ENCODE measurements around the gene TMEM131. TPM values are rescaled to one million over a fixed set of nuclear protein-coding genes. Genes with fewer than 3 reads are reported as not detected.
"Not testable (repeated sequence)": the region's sequence is repeated elsewhere in the genome, so short reads cannot be mapped to it uniquely, and the experiment has no call there.

The TMEM131 gene
- total RNA-seq, 1 experiment from 2014 or later = 7.4 TPM

GRCh38 chr2:97723156-97724072, 272.3 kb downstream of the TMEM131 start:
- in situ Hi-C loops (cut with HindIII; ENCODE audit: low sequenced_read_pairs) = no loop called here

GRCh38 chr2:97722227-97722626, 273.5 kb downstream of the TMEM131 start:
- in situ Hi-C loops (cut with HindIII; ENCODE audit: low sequenced_read_pairs) = no loop called here

More at GRCh38 chr2:97723156-97724072, 272.3 kb downstream of the TMEM131 start:
- no peak for DNase-seq (ENCODE audit: low spot score)

GRCh38 chr2:97720746-97721145, 275.0 kb downstream of the TMEM131 start:
- no peak for DNase-seq (ENCODE audit: low spot score)
- in situ Hi-C loops (cut with HindIII; ENCODE audit: low sequenced_read_pairs) = no loop called here

More at GRCh38 chr2:97722227-97722626, 273.5 kb downstream of the TMEM131 start:
- no peak for DNase-seq (ENCODE audit: low spot score)

GRCh38 chr2:97719362-97720155, 276.2 kb downstream of the TMEM131 start:
- no peak for DNase-seq (ENCODE audit: low spot score)

GRCh38 chr2:97718942-97719341, 276.8 kb downstream of the TMEM131 start:
- in situ Hi-C loops (cut with HindIII; ENCODE audit: low sequenced_read_pairs) = no loop called here

More at GRCh38 chr2:97719362-97720155, 276.2 kb downstream of the TMEM131 start:
- in situ Hi-C loops (cut with HindIII; ENCODE audit: low sequenced_read_pairs) = no loop called here

GRCh38 chr2:97718051-97718882, 277.5 kb downstream of the TMEM131 start:
- DNase-seq (ENCODE audit: low spot score) = no peak
- in situ Hi-C loops (cut with HindIII; ENCODE audit: low sequenced_read_pairs) = no loop called here

More at GRCh38 chr2:97718942-97719341, 276.8 kb downstream of the TMEM131 start:
- DNase-seq (ENCODE audit: low spot score) = no peak

GRCh38 chr2:97717613-97717995, 278.1 kb downstream of the TMEM131 start:
- in situ Hi-C loops (cut with HindIII; ENCODE audit: low sequenced_read_pairs) = no loop called here

GRCh38 chr2:97716695-97717612, 278.8 kb downstream of the TMEM131 start:
- no peak for DNase-seq (ENCODE audit: low spot score)
- in situ Hi-C loops (cut with HindIII; ENCODE audit: low sequenced_read_pairs) = no loop called here

More at GRCh38 chr2:97717613-97717995, 278.1 kb downstream of the TMEM131 start:
- no peak for DNase-seq (ENCODE audit: low spot score)

GRCh38 chr2:97715951-97716694, 279.6 kb downstream of the TMEM131 start:
- in situ Hi-C loops (cut with HindIII; ENCODE audit: low sequenced_read_pairs) = no loop called here

GRCh38 chr2:97714950-97715652, 280.6 kb downstream of the TMEM131 start:
- in situ Hi-C loops (cut with HindIII; ENCODE audit: low sequenced_read_pairs) = no loop called here
- DNase-seq (ENCODE audit: low spot score) = no peak

More at GRCh38 chr2:97715951-97716694, 279.6 kb downstream of the TMEM131 start:
- no peak for DNase-seq (ENCODE audit: low spot score)

GRCh38 chr2:97714084-97714949, 281.4 kb downstream of the TMEM131 start:
- in situ Hi-C loops (cut with HindIII; ENCODE audit: low sequenced_read_pairs) = no loop called here
- DNase-seq (ENCODE audit: low spot score) = no peak

GRCh38 chr2:97713296-97714083, 282.3 kb downstream of the TMEM131 start, which contains the start of gene ZAP70:
ZAP70 (plus strand) TSS chr2:97713576; CDS start chr2:97724037, 10,461 bp downstream.
- no peak for DNase-seq (ENCODE audit: low spot score)
- in situ Hi-C loops (cut with HindIII; ENCODE audit: low sequenced_read_pairs) = no loop called here

GRCh38 chr2:97712693-97713295, 283.0 kb downstream of the TMEM131 start:
- no peak for DNase-seq (ENCODE audit: low spot score)
- in situ Hi-C loops (cut with HindIII; ENCODE audit: low sequenced_read_pairs) = no loop called here

- in situ Hi-C loops (cut with HindIII; ENCODE audit: low sequenced_read_pairs); DNase-seq (ENCODE audit: low spot score): not testable (repeated sequence)
Measured at GRCh38 chr2:97712175-97712574, 283.6 kb downstream of the TMEM131 start.

GRCh38 chr2:97711394-97711711, 284.4 kb downstream of the TMEM131 start:
- in situ Hi-C loops (cut with HindIII; ENCODE audit: low sequenced_read_pairs) = no loop called here
- DNase-seq (ENCODE audit: low spot score) = no peak

Measured in G401 (cell line).